GM12872 (cell line): ENCODE data around the gene NGFR.

Source experiments
- CTCF ChIP-seq: IDR thresholded peaks from 3 replicates; pipeline ENCODE4 v1.5.1; 2011; ENCODE audit warnings: low read depth, mild to moderate bottlenecking, low read length, moderate library complexity; ENCODE audit not compliant: insufficient read depth

NGFR gene

GRCh38 chr17:49551221-49552069 is 56.4 kb downstream of the NGFR start:
- no peak for TF ChIP-seq CTCF

- TF ChIP-seq CTCF, result no peak
These were observed 57.1 kb downstream of the NGFR start for GRCh38 chr17:49552070-49552751.

- no peak for TF ChIP-seq CTCF
These were observed 58.7 kb downstream of the NGFR start for GRCh38 chr17:49553676-49554335.

- no peak for TF ChIP-seq CTCF
These were observed 59.8 kb downstream of the NGFR start for GRCh38 chr17:49554694-49555494.

GRCh38 chr17:49555495-49556222 is 60.6 kb downstream of the NGFR start:
- no peak for TF ChIP-seq CTCF

GRCh38 chr17:49556223-49556943 is 61.3 kb downstream of the NGFR start:
- TF ChIP-seq CTCF, result peak; percentile 97
